Measurements from ENCODE around the gene SUGP1.

The SUGP1 gene

DNA sequence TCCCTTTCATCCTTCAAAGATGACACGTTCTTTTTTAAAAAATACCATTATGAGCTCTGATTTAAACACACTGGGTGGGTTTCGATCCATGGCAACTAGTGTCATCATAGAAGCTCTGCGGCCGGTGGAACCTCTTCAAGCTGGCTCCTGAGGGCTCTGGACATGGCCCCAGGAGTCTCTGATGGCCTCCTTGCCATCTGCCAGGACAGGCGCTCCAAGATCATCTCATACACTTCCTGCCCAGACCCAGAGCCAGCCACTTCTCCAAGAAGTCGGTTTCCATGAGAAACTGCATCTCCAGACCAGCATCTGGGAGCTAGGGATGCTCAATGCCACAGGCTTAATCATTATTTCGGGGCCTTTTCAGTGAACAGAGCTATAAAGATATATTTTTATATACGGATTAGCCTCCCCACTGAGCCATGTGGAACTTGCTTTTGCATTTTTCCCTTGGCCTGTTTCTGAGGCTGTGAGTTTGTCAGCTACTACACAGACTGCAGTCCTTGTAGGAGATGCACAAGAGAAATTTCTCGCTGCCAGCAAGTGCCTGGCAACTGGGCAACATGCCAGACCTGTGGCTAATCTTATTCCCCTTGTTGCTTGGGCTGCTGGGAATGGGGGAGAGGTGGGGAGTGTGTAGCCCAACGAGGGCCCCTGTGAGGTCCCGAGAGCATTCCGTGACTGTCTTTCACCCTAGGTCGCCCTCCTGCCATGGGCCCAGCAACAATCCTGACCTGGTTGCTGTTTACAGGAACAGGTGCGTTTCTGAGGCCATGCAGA, 15.9 kb downstream of the SUGP1 start:
- DNase-seq (ENCODE audit: low read depth) = peak; percentile 4
- no peak overlapping the region for H3K4me3 ChIP-seq (replicated peaks; ENCODE audit: low read depth, low read length)
- TF ChIP-seq, protein P1, sequence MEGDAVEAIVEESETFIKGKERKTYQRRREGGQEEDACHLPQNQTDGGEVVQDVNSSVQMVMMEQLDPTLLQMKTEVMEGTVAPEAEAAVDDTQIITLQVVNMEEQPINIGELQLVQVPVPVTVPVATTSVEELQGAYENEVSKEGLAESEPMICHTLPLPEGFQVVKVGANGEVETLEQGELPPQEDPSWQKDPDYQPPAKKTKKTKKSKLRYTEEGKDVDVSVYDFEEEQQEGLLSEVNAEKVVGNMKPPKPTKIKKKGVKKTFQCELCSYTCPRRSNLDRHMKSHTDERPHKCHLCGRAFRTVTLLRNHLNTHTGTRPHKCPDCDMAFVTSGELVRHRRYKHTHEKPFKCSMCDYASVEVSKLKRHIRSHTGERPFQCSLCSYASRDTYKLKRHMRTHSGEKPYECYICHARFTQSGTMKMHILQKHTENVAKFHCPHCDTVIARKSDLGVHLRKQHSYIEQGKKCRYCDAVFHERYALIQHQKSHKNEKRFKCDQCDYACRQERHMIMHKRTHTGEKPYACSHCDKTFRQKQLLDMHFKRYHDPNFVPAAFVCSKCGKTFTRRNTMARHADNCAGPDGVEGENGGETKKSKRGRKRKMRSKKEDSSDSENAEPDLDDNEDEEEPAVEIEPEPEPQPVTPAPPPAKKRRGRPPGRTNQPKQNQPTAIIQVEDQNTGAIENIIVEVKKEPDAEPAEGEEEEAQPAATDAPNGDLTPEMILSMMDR (IDR thresholded peaks at IDR 0.05; ENCODE audit: low read length, missing control alignments) = no peak

DNA sequence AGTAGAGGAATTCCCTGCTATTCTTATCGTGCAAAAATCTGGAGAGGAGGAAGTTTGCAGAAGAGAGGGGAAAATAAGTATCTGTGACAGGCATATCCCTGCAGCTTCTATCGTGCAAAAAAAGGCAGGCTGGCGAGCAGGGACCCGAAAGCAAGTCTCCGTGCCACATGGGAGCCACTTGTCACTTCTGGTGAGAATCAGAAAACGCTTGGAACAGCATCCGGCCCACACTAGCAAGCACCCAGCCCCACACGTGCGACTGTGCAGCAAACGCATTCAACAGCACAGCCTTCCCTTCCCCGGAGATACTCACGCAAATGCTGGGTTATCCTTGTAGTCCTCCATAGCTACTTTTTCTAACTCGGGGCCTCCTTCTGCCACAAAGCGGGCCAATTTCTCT, 16.9 kb downstream of the SUGP1 start:
- TF ChIP-seq, protein P1 (IDR thresholded peaks at IDR 0.05; ENCODE audit: low read length, missing control alignments) = no peak
- H3K4me3 ChIP-seq (replicated peaks; ENCODE audit: low read depth, low read length) = no peak overlapping the region
- DNase-seq (ENCODE audit: low read depth) = no peak

DNA sequence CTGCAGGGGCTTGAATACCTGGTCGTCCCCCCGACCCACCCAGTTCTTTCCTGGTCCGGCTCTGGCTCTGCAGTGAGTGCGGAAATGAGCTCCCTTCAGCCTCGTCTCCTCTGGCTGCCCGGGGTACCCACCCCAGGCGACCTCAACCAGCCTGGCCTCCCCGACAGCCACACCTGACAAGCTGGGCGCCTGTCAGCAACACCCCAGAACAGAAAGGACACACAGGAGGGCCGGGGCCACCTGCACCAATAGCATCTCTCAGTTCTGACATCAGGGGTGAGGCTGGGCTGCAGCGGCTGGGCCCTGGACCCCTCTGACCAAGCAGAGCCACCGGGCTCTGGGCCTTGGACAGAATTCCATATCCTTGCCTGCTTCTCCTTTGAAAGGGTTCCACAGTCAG, 19.7 kb downstream of the SUGP1 start:
- no peak overlapping the region for H3K4me3 ChIP-seq (replicated peaks; ENCODE audit: low read depth, low read length)
- TF ChIP-seq, protein P1 (IDR thresholded peaks at IDR 0.05; ENCODE audit: low read length, missing control alignments) = no peak
- DNase-seq (ENCODE audit: low read depth) = no peak

DNA sequence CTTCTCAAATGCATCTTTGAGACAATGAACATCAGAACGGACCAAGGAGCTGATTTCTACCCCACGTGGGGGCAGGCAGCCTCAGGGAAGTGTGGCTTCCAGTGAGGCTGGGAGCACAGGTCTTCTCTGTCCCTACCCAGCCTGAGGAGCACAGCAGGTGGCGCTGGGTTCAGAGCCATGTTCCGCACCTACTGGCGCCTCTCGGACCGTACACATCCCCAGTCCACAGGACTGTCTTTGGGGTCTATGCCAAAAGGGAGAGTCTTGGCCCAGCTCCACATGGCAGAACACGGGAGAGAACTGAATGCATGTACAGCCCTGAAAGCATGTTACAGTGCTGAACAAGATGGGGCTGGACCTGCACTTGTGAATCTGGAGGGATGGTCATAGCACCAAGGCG, 22.6 kb downstream of the SUGP1 start:
- H3K4me3 ChIP-seq (replicated peaks; ENCODE audit: low read depth, low read length) = no peak overlapping the region
- DNase-seq (ENCODE audit: low read depth) = no peak
- TF ChIP-seq, protein P1 (IDR thresholded peaks at IDR 0.05; ENCODE audit: low read length, missing control alignments) = no peak

DNA sequence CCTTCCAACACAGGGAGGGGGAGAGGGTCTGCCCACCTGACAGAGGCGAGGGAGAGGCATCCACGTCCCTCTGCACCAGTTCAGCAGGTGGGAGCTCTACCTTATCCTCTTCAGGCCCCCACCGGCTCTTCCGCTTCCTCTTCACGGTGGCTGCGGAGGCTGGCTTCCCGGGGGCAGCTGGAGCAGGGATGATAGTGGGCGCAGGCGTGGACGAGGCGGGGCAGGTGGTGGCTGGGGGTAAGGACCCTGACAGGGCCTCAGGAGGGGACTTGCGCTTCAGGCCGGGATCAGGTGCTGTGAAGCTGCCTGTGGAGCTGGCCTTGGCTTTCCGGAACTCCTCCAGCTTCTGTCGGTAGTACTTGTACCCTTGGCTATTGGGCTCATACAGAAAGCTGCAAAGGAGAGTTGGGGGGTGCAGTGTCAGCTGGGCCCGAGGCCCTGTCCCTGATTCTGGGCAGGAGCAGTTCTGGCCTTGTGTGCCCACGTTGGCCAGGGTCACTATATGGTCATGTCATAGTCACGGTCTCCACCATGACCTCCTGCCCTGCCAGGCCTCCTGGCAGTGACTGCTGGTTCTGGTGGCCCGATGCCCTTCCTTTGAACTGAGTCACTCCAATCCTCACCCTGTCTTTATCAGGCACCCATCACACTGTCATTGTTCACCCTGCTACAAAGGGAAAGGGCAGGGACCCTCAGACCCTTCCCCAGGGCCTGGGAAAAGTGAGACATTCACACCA, 23.2 kb downstream of the SUGP1 start:
- DNase-seq (ENCODE audit: low read depth) = no peak
- TF ChIP-seq, protein P1 (IDR thresholded peaks at IDR 0.05; ENCODE audit: low read length, missing control alignments) = no peak
- no peak overlapping the region for H3K4me3 ChIP-seq (replicated peaks; ENCODE audit: low read depth, low read length)

DNA sequence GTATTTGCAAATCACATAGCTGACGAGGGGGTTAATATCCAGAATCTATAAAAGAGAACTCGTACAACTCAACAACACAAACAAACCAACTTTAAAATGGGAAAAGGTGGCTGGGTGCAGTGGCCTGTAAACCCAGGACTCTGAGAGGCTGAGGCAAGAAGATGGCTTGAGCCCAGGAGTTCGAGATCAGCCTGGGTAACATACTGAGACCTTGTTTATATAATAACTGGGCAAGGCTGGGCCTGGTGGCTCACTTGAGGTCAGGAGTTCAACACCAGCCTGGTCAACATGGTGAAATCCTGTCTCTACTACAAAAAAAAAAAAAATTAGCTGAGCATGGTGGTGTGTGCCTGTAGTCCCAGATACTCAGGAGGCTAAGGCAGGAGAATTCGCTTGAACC, 25.4 kb downstream of the SUGP1 start:
- no peak overlapping the region for H3K4me3 ChIP-seq (replicated peaks; ENCODE audit: low read depth, low read length)
- DNase-seq (ENCODE audit: low read depth) = no peak
- TF ChIP-seq, protein P1 (IDR thresholded peaks at IDR 0.05; ENCODE audit: low read length, missing control alignments) = no peak

Data from fibroblast of pulmonary artery (primary cell).